Measurements from ENCODE around the gene MED10. TPM values are rescaled to one million over a fixed set of nuclear protein-coding genes. Genes with fewer than 3 reads are reported as not detected.
A peak's percentile ranks its signal among the peaks of the same experiment; 100 is the strongest.

Gene MED10, protein sequence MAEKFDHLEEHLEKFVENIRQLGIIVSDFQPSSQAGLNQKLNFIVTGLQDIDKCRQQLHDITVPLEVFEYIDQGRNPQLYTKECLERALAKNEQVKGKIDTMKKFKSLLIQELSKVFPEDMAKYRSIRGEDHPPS
- 10 to 100 TPM; 18.8 to 52.4 (median 26.5) TPM for total RNA-seq
- 10 to 100 TPM; 49.1 to 98.1 (median 80.5) TPM for polyA plus RNA-seq
- long read RNA-seq, donor 1, transcript MED10-201 (4 exons, 1,141 nt) = major isoform, 16 of 19 reads
- long read RNA-seq, donor 1, partial matches to known transcripts = 1 of 19 reads
- long read RNA-seq, donor 1, other reads (novel, unspliced or antisense) = 0 of 19 reads
- long read RNA-seq, donor 2, transcript MED10-201 (4 exons, 1,141 nt) = major isoform, 84 of 86 reads
- long read RNA-seq, donor 2, partial matches to known transcripts = 2 of 86 reads
- long read RNA-seq, donor 2, other reads (novel, unspliced or antisense) = 0 of 86 reads

GRCh38 chr5:6377905-6378765, at the start of gene MED10:
TSS of gene MED10 (minus strand) at chr5:6378547. CDS start at chr5:6378483, 64 bp downstream.
- H3K36me3 ChIP-seq (ENCODE audit: insufficient read depth in 1 of 2, low read depth in 1 of 2) = peaks cover 0 to 39% of the 10 kb centered on the region in 2 donors
- DNase-seq (peak; percentile 95 to 98), ATAC-seq (peak; percentile 99 to 100 (median 100))
- no peaks in the 10 kb centered on the region for H3K9me3 ChIP-seq
- no peak for TF ChIP-seq CTCF (IDR thresholded peaks at IDR 0.05)
- no peaks in the 10 kb centered on the region for H3K27me3 ChIP-seq (ENCODE audit: insufficient read depth in 3 of 3, low read length in 2 of 3)
- intact Hi-C loops (cut with DNase I) = loop anchor here (5.0 to 10.0 kb wide), 4 partner anchors 67 to 883 kb away; partner anchors contain the start of gene UBE2QL1 (in 2 of the 2)
- H3K4me3 ChIP-seq = peak within 1 kb of the TSS; percentile 98
- peak within 1 kb of the TSS; percentile 95 for H3K27ac ChIP-seq
- H3K4me1 ChIP-seq = peaks cover 9% of the 10 kb centered on the region
- 0 to 1% (median 1%) methylated on average over 53 to 60 of the region's 60 CpGs for WGBS, 3 donors

DNA sequence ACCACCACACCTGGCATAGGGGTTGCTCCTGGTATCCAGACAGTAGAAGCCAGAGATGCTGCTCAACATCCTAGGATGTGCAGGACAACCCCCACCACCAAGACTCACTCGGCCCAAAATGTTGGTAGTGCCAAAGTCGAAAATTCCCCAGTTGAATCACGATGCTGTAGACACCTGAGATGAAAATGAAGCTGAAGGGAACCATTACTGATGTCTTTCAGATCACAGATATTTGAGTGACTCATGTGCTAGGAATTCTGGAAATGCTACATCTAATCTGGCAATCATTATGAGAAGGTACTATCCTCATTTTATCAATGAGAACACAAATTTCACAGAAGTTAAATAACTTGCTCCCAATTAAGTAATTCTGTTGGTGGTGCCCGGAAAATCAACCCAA, 49.3 kb upstream of the MED10 start:
- peaks cover 13% of the 10 kb centered on the region for H3K4me1 ChIP-seq
- 83 to 87% (median 84%) methylated on average over 4 of the region's 4 CpGs for WGBS, 3 donors
- no peak for DNase-seq
- H3K36me3 ChIP-seq (ENCODE audit: insufficient read depth in 1 of 2, low read depth in 1 of 2) = no peaks in the 10 kb centered on the region
- H3K27ac ChIP-seq = no peak overlapping the region
- no peak overlapping the region for H3K4me3 ChIP-seq
- intact Hi-C loops (cut with DNase I) = no loop called here
- no peak for TF ChIP-seq CTCF (IDR thresholded peaks at IDR 0.05)
- no peaks in the 10 kb centered on the region for H3K27me3 ChIP-seq (ENCODE audit: insufficient read depth in 3 of 3, low read length in 2 of 3)
- ATAC-seq = no peak
- no peaks in the 10 kb centered on the region for H3K9me3 ChIP-seq

- intact Hi-C loops (cut with DNase I) = no loop called here
- H3K4me1 ChIP-seq = peaks cover 2% of the 10 kb centered on the region
- ATAC-seq (no peak), DNase-seq (no peak)
- no peak overlapping the region for H3K4me3 ChIP-seq
- no peak overlapping the region for H3K27ac ChIP-seq
- TF ChIP-seq CTCF (IDR thresholded peaks at IDR 0.05) = no peak
- no peaks in the 10 kb centered on the region for H3K36me3 ChIP-seq (ENCODE audit: insufficient read depth in 1 of 2, low read depth in 1 of 2)
- no peaks in the 10 kb centered on the region for H3K9me3 ChIP-seq
- no peaks in the 10 kb centered on the region for H3K27me3 ChIP-seq (ENCODE audit: insufficient read depth in 3 of 3, low read length in 2 of 3)
These were observed 46.4 kb upstream of the MED10 start for GRCh38 chr5:6424700-6425099.

- Histone ChIP-seq H3K27ac (no peak overlapping the region), H3K27me3 (ENCODE audit: insufficient read depth in 3 of 3, low read length in 2 of 3) (no peaks in the 10 kb centered on the region), H3K4me3 (no peak overlapping the region), H3K36me3 (ENCODE audit: insufficient read depth in 1 of 2, low read depth in 1 of 2) (no peaks in the 10 kb centered on the region), H3K4me1 (peaks cover 4% of the 10 kb centered on the region), H3K9me3 (no peaks in the 10 kb centered on the region)
- WGBS, 3 donors = 77 to 85% (median 79%) methylated on average over 8 of the region's 8 CpGs
- TF ChIP-seq CTCF (IDR thresholded peaks at IDR 0.05) = no peak
- DNase-seq (no peak), ATAC-seq (peak in 1 of 4 donors; percentile 1)
- intact Hi-C loops (cut with DNase I) = no loop called here
These were observed 45.8 kb upstream of the MED10 start for GRCh38 chr5:6424110-6424659.
